Stimulated activated naive B cell treated with anti-CD40 and anti-IgM and Interleukin-4, amounts not matched to agents 10 μg/mL and 1 μg/mL and 100 μg/mL, for 72 hours (primary cell): Measurements from ENCODE around the gene CCDC93.
"Not testable (repeated sequence)": the region's sequence is repeated elsewhere in the genome, so short reads cannot be mapped to it uniquely, and the experiment has no call there.

ENCODE experiments used
- ATAC-seq, 2 donors: fragments of 150-1000 bp; cut with Tn5 transposase; replicated peaks; 2 replicates each; pipeline ENCODE4 v1.10.0; 2021; ENCODE audit warnings: moderate library complexity in 1 of 2
- DNase-seq: peaks from one replicate; pipeline ENCODE4 v3.0.0; 2021
- H3K27ac Mint-ChIP-seq: one replicate; pipeline ENCODE4 v1.8.0; 2022; ENCODE audit warnings: mild to moderate bottlenecking, mixed read lengths
- H3K27me3 Mint-ChIP-seq, 2 donors: one replicate each; pipeline ENCODE4 v1.8.0; 2022; ENCODE audit warnings: mixed read lengths in 2 of 2
- H3K36me3 Mint-ChIP-seq, 2 donors: one replicate each; pipeline ENCODE4 v1.8.0; 2022; ENCODE audit warnings: mixed read lengths in 2 of 2, mild to moderate bottlenecking in 1 of 2
- H3K4me1 Mint-ChIP-seq, 2 donors: one replicate each; pipeline ENCODE4 v1.8.0; 2022; ENCODE audit warnings: mixed read lengths in 2 of 2, mild to moderate bottlenecking in 1 of 2
- H3K4me3 Mint-ChIP-seq, 2 donors: one replicate each; pipeline ENCODE4 v1.8.0; 2022; ENCODE audit warnings: mild to moderate bottlenecking in 2 of 2, mixed read lengths in 2 of 2, moderate library complexity in 1 of 2
- H3K9me3 Mint-ChIP-seq, 2 donors: one replicate each; pipeline ENCODE4 v1.8.0; 2022; ENCODE audit warnings: mixed read lengths in 2 of 2, mild to moderate bottlenecking in 1 of 2

Gene CCDC93

GRCh38 chr2:118021356-118021755 lies 7.5 kb upstream of the CCDC93 start:
- DNase-seq: no peak
- ATAC-seq: no peak
- no peaks in the 10 kb centered on the region for H3K36me3 Mint-ChIP-seq
- H3K9me3 Mint-ChIP-seq: no peaks in the 10 kb centered on the region
- H3K4me1 Mint-ChIP-seq: no peaks in the 10 kb centered on the region
- H3K27ac Mint-ChIP-seq: no peak overlapping the region
- H3K27me3 Mint-ChIP-seq: peaks cover 22 to 39% of the 10 kb centered on the region in 2 donors
- H3K4me3 Mint-ChIP-seq: no peak overlapping the region

- ATAC-seq (no peak), DNase-seq (no peak)
- H3K9me3 Mint-ChIP-seq: no peaks in the 10 kb centered on the region
- no peak overlapping the region for H3K4me3 Mint-ChIP-seq
- peaks cover 1 to 2% of the 10 kb centered on the region in 2 donors for H3K4me1 Mint-ChIP-seq
- H3K27ac Mint-ChIP-seq: no peak overlapping the region
- peaks cover 19 to 36% of the 10 kb centered on the region in 2 donors for H3K27me3 Mint-ChIP-seq
- no peaks in the 10 kb centered on the region for H3K36me3 Mint-ChIP-seq
Observed at GRCh38 chr2:118019821-118020220, 6.0 kb upstream of the CCDC93 start.

GRCh38 chr2:118016911-118017310 lies 3.0 kb upstream of the CCDC93 start:
- no peaks in the 10 kb centered on the region for H3K36me3 Mint-ChIP-seq
- no peak for DNase-seq
- no peak overlapping the region for H3K4me3 Mint-ChIP-seq
- H3K27ac Mint-ChIP-seq: no peak overlapping the region
- ATAC-seq: no peak
- peaks cover 19 to 36% of the 10 kb centered on the region in 2 donors for H3K27me3 Mint-ChIP-seq
- no peaks in the 10 kb centered on the region for H3K9me3 Mint-ChIP-seq
- H3K4me1 Mint-ChIP-seq: peaks cover 11 to 18% of the 10 kb centered on the region in 2 donors

- DNase-seq, H3K27ac Mint-ChIP-seq, H3K9me3 Mint-ChIP-seq, H3K4me3 Mint-ChIP-seq, ATAC-seq, H3K36me3 Mint-ChIP-seq: not testable (repeated sequence)
- H3K27me3 Mint-ChIP-seq: peaks cover 15 to 32% of the 10 kb centered on the region in 2 donors
- H3K4me1 Mint-ChIP-seq: peaks cover 16 to 25% of the 10 kb centered on the region in 2 donors
Observed at GRCh38 chr2:118015761-118016160, 1.9 kb upstream of the CCDC93 start.

GRCh38 chr2:118014492-118014824 lies 588 bp upstream of the CCDC93 start:
- H3K27ac Mint-ChIP-seq: peak overlapping the region; percentile 56
- no peak for DNase-seq
- H3K4me3 Mint-ChIP-seq: peak overlapping the region; percentile 92 to 97
- peaks cover 22 to 33% of the 10 kb centered on the region in 2 donors for H3K4me1 Mint-ChIP-seq
- no peak for ATAC-seq
- H3K27me3 Mint-ChIP-seq: peaks cover 14 to 26% of the 10 kb centered on the region in 2 donors
- peaks cover 0 to 4% of the 10 kb centered on the region in 2 donors for H3K36me3 Mint-ChIP-seq
- H3K9me3 Mint-ChIP-seq: no peaks in the 10 kb centered on the region

GRCh38 chr2:118013221-118013723 lies 598 bp downstream of the CCDC93 start:
- DNase-seq (peak; percentile 6), ATAC-seq (peak; percentile 49 to 52)
- Mint-ChIP-seq H3K36me3 (peaks cover under 1 to 4% of the 10 kb centered on the region in 2 donors), H3K9me3 (no peaks in the 10 kb centered on the region), H3K27me3 (peaks cover 14 to 18% of the 10 kb centered on the region in 2 donors), H3K4me3 (peak overlapping the region; percentile 92 to 97), H3K27ac (peak overlapping the region; percentile 94), H3K4me1 (peaks cover 22 to 33% of the 10 kb centered on the region in 2 donors)

GRCh38 chr2:118012778-118013177 lies 1.1 kb downstream of the CCDC93 start:
- no peak for DNase-seq
- H3K4me3 Mint-ChIP-seq: peak overlapping the region; percentile 92 to 97
- H3K27ac Mint-ChIP-seq: peak overlapping the region; percentile 71
- H3K4me1 Mint-ChIP-seq: peaks cover 22 to 33% of the 10 kb centered on the region in 2 donors
- H3K9me3 Mint-ChIP-seq: no peaks in the 10 kb centered on the region
- peaks cover 9 to 13% of the 10 kb centered on the region in 2 donors for H3K27me3 Mint-ChIP-seq
- no peak for ATAC-seq
- H3K36me3 Mint-ChIP-seq: peaks cover 5 to 9% of the 10 kb centered on the region in 2 donors

- Mint-ChIP-seq H3K36me3 (peaks cover 17 to 20% of the 10 kb centered on the region in 2 donors), H3K9me3 (no peaks in the 10 kb centered on the region), H3K4me1 (peaks cover 22 to 33% of the 10 kb centered on the region in 2 donors), H3K27me3 (no peaks in the 10 kb centered on the region), H3K27ac (no peak overlapping the region), H3K4me3 (no peak overlapping the region)
- no peak for DNase-seq
- no peak for ATAC-seq
Observed at GRCh38 chr2:118010473-118010872, 3.4 kb downstream of the CCDC93 start.

GRCh38 chr2:118006861-118007260 lies 7.0 kb downstream of the CCDC93 start:
- Mint-ChIP-seq H3K4me1 (peaks cover 14 to 23% of the 10 kb centered on the region in 2 donors), H3K9me3 (no peaks in the 10 kb centered on the region), H3K36me3 (peaks cover 21 to 35% of the 10 kb centered on the region in 2 donors), H3K4me3 (no peak overlapping the region), H3K27ac (peak overlapping the region; percentile 20), H3K27me3 (no peaks in the 10 kb centered on the region)
- no peak for ATAC-seq
- no peak for DNase-seq

GRCh38 chr2:118006326-118006725 lies 7.5 kb downstream of the CCDC93 start:
- peaks cover 21 to 39% of the 10 kb centered on the region in 2 donors for H3K36me3 Mint-ChIP-seq
- H3K27me3 Mint-ChIP-seq: no peaks in the 10 kb centered on the region
- no peak overlapping the region for H3K4me3 Mint-ChIP-seq
- DNase-seq (no peak), ATAC-seq (no peak)
- H3K4me1 Mint-ChIP-seq: peaks cover 10 to 17% of the 10 kb centered on the region in 2 donors
- H3K27ac Mint-ChIP-seq: no peak overlapping the region
- no peaks in the 10 kb centered on the region for H3K9me3 Mint-ChIP-seq

- DNase-seq (peak; percentile 34), ATAC-seq (peak; percentile 100)
- Mint-ChIP-seq H3K27me3 (no peaks in the 10 kb centered on the region), H3K27ac (no peak overlapping the region), H3K4me1 (peaks cover 4 to 8% of the 10 kb centered on the region in 2 donors), H3K36me3 (peaks cover 23 to 51% of the 10 kb centered on the region in 2 donors), H3K4me3 (no peak overlapping the region), H3K9me3 (no peaks in the 10 kb centered on the region)
Observed at GRCh38 chr2:118003396-118003824, 10.5 kb downstream of the CCDC93 start.

GRCh38 chr2:118000041-118000440 lies 13.8 kb downstream of the CCDC93 start:
- peaks cover 27 to 55% of the 10 kb centered on the region in 2 donors for H3K36me3 Mint-ChIP-seq
- H3K9me3 Mint-ChIP-seq: no peaks in the 10 kb centered on the region
- no peak overlapping the region for H3K4me3 Mint-ChIP-seq
- no peaks in the 10 kb centered on the region for H3K27me3 Mint-ChIP-seq
- no peak overlapping the region for H3K27ac Mint-ChIP-seq
- ATAC-seq: no peak
- no peak for DNase-seq
- H3K4me1 Mint-ChIP-seq: peaks cover 4 to 8% of the 10 kb centered on the region in 2 donors

- Mint-ChIP-seq H3K9me3 (no peaks in the 10 kb centered on the region), H3K4me1 (peaks cover 0 to under 1% of the 10 kb centered on the region in 2 donors), H3K27ac (peak overlapping the region; percentile 11), H3K27me3 (no peaks in the 10 kb centered on the region), H3K4me3 (no peak overlapping the region), H3K36me3 (peaks cover 29 to 49% of the 10 kb centered on the region in 2 donors)
- ATAC-seq (no peak), DNase-seq (no peak)
Observed at GRCh38 chr2:117997872-117998454, 15.9 kb downstream of the CCDC93 start.

- no peak overlapping the region for H3K27ac Mint-ChIP-seq
- H3K4me3 Mint-ChIP-seq: no peak overlapping the region
- H3K36me3 Mint-ChIP-seq: peaks cover 29 to 51% of the 10 kb centered on the region in 2 donors
- ATAC-seq (no peak), DNase-seq (no peak)
- no peaks in the 10 kb centered on the region for H3K27me3 Mint-ChIP-seq
- no peaks in the 10 kb centered on the region for H3K4me1 Mint-ChIP-seq
- H3K9me3 Mint-ChIP-seq: no peaks in the 10 kb centered on the region
Observed at GRCh38 chr2:117996525-117996924, 17.3 kb downstream of the CCDC93 start.

GRCh38 chr2:117994729-117995128 lies 19.1 kb downstream of the CCDC93 start:
- Mint-ChIP-seq H3K36me3 (peaks cover 35 to 58% of the 10 kb centered on the region in 2 donors), H3K27ac (no peak overlapping the region), H3K4me1 (peaks cover 0 to 2% of the 10 kb centered on the region in 2 donors), H3K4me3 (no peak overlapping the region), H3K9me3 (no peaks in the 10 kb centered on the region), H3K27me3 (no peaks in the 10 kb centered on the region)
- no peak for DNase-seq
- ATAC-seq: no peak
